ENCODE results near the gene MICAL3.
"Not testable (repeated sequence)": the region's sequence is repeated elsewhere in the genome, so short reads cannot be mapped to it uniquely, and the experiment has no call there.

MICAL3 gene

GRCh38 chr22:18059473-18059872 lies 35.1 kb upstream of the MICAL3 start:
- DNase-seq: no peak

GRCh38 chr22:18059094-18059417 lies 34.7 kb upstream of the MICAL3 start:
- DNase-seq: no peak

- no peak for DNase-seq
Measured at GRCh38 chr22:18058371-18059093, 34.2 kb upstream of the MICAL3 start.

- DNase-seq: peak in 33 of 56 donors; percentile 1 to 78 (median 23)
Measured at GRCh38 chr22:18057568-18058209, 33.3 kb upstream of the MICAL3 start.

GRCh38 chr22:18056807-18057474 lies 32.6 kb upstream of the MICAL3 start:
- DNase-seq: peak in 10 of 56 donors; percentile 10 to 33 (median 20)

GRCh38 chr22:18056161-18056666 lies 31.9 kb upstream of the MICAL3 start:
- peak in 50 of 56 donors; percentile 10 to 82 (median 52) for DNase-seq

GRCh38 chr22:18055619-18056160 lies 31.3 kb upstream of the MICAL3 start:
- DNase-seq: peak in 2 of 56 donors; percentile 36 to 49

GRCh38 chr22:18053216-18053946 lies 29.0 kb upstream of the MICAL3 start:
- DNase-seq: not testable (repeated sequence)

GRCh38 chr22:18051113-18051512 lies 26.8 kb upstream of the MICAL3 start:
- DNase-seq: not testable (repeated sequence)

GRCh38 chr22:18050065-18050464 lies 25.7 kb upstream of the MICAL3 start:
- no peak for DNase-seq

- DNase-seq: peak in 2 of 56 donors; percentile 10 to 15
Measured at GRCh38 chr22:18048441-18048898, 24.1 kb upstream of the MICAL3 start.

- DNase-seq: no peak
Measured at GRCh38 chr22:18048041-18048440, 23.7 kb upstream of the MICAL3 start.

- DNase-seq: no peak
Measured at GRCh38 chr22:18045794-18046193, 21.4 kb upstream of the MICAL3 start.

GRCh38 chr22:18044548-18045271 lies 20.3 kb upstream of the MICAL3 start:
- DNase-seq: peak in 55 of 56 donors; percentile 33 to 96 (median 81)

GRCh38 chr22:18042685-18043084 lies 18.3 kb upstream of the MICAL3 start:
- DNase-seq: no peak

- DNase-seq: not testable (repeated sequence)
Measured at GRCh38 chr22:18040898-18041297, 16.5 kb upstream of the MICAL3 start.

- DNase-seq: no peak
Measured at GRCh38 chr22:18035751-18036150, 11.4 kb upstream of the MICAL3 start.

- no peak for DNase-seq
Measured at GRCh38 chr22:18034076-18034475, 9.7 kb upstream of the MICAL3 start.

- no peak for DNase-seq
Measured at GRCh38 chr22:18033204-18033998, 9.0 kb upstream of the MICAL3 start.
